RWPE2 (cell line): Measurements from ENCODE around the gene METTL15.

Experiments
- ATAC-seq: fragments of 200-7000 bp; cut with Tn5 transposase; 3 replicates; pipeline ENCODE4 v1.9.1; 2021; ENCODE audit warnings: low read depth
- DNase-seq: peaks from one replicate; pipeline ENCODE4 v3.0.0-alpha.2; 2020; ENCODE audit warnings: low spot score
- H3K27ac ChIP-seq: fragments of 450-650 bp; 2 replicates; pipeline ENCODE4 v1.5.1; 2017; ENCODE audit warnings: mild to moderate bottlenecking; ENCODE audit not compliant: poor library complexity, severe bottlenecking
- H3K27me3 ChIP-seq: fragments of 250-450 bp; sonication (Bioruptor Pico); 2 replicates; pipeline ENCODE4 v1.5.1; 2021; ENCODE audit warnings: mild to moderate bottlenecking, moderate library complexity; ENCODE audit not compliant: insufficient read depth, poor library complexity, severe bottlenecking
- H3K36me3 ChIP-seq: fragments of 250-450 bp; sonication (Bioruptor Pico); 2 replicates; pipeline ENCODE4 v1.5.1; 2020; ENCODE audit warnings: low read depth, mild to moderate bottlenecking, moderate library complexity
- H3K4me1 ChIP-seq: fragments of 250-450 bp; sonication (Bioruptor Pico); 2 replicates; pipeline ENCODE4 v1.5.1; 2021; ENCODE audit warnings: mild to moderate bottlenecking, moderate library complexity; ENCODE audit not compliant: insufficient read depth, poor library complexity, severe bottlenecking
- H3K4me3 ChIP-seq: fragments of 250-450 bp; sonication (Bioruptor Pico); 2 replicates; pipeline ENCODE4 v1.5.1; 2021; ENCODE audit warnings: mild to moderate bottlenecking, moderate library complexity; ENCODE audit not compliant: severe bottlenecking
- H3K9me3 ChIP-seq: fragments of 250-450 bp; sonication (Bioruptor Pico); 2 replicates; pipeline ENCODE4 v1.5.1; 2021; ENCODE audit warnings: mild to moderate bottlenecking, moderate library complexity; ENCODE audit not compliant: severe bottlenecking
- CTCF ChIP-seq: fragments of 450-650 bp; IDR thresholded peaks from one replicate; pipeline ENCODE4 v1.5.1; 2017; ENCODE audit warnings: mild to moderate bottlenecking, moderate library complexity; ENCODE audit not compliant: poor library complexity, severe bottlenecking

The METTL15 gene

GRCh38 chr11:28146123-28146751 is 38.0 kb downstream of the METTL15 start:
- H3K27ac ChIP-seq, result peak overlapping the region; percentile 51
- ATAC-seq, result peak; percentile 97
- H3K9me3 ChIP-seq, result no peaks in the 10 kb centered on the region
- no peak for DNase-seq
- no peaks in the 10 kb centered on the region for H3K36me3 ChIP-seq
- TF ChIP-seq CTCF, result no peak
- H3K27me3 ChIP-seq, result no peaks in the 10 kb centered on the region
- no peak overlapping the region for H3K4me3 ChIP-seq
- H3K4me1 ChIP-seq, result peaks cover 23% of the 10 kb centered on the region

GRCh38 chr11:28152743-28153142 is 44.6 kb downstream of the METTL15 start:
- Histone ChIP-seq H3K4me3 (no peak overlapping the region), H3K4me1 (no peaks in the 10 kb centered on the region), H3K27me3 (no peaks in the 10 kb centered on the region), H3K9me3 (no peaks in the 10 kb centered on the region), H3K36me3 (peaks cover 17% of the 10 kb centered on the region), H3K27ac (no peak overlapping the region)
- TF ChIP-seq CTCF, result no peak
- no peak for DNase-seq
- no peak for ATAC-seq

GRCh38 chr11:28153586-28153985 is 45.4 kb downstream of the METTL15 start:
- no peak overlapping the region for H3K4me3 ChIP-seq
- no peaks in the 10 kb centered on the region for H3K9me3 ChIP-seq
- no peak overlapping the region for H3K27ac ChIP-seq
- H3K4me1 ChIP-seq, result no peaks in the 10 kb centered on the region
- no peak for TF ChIP-seq CTCF
- H3K36me3 ChIP-seq, result peaks cover 22% of the 10 kb centered on the region
- DNase-seq (no peak), ATAC-seq (no peak)
- H3K27me3 ChIP-seq, result no peaks in the 10 kb centered on the region

- TF ChIP-seq CTCF, result no peak
- DNase-seq, result no peak
- no peak overlapping the region for H3K27ac ChIP-seq
- H3K9me3 ChIP-seq, result no peaks in the 10 kb centered on the region
- H3K4me1 ChIP-seq, result no peaks in the 10 kb centered on the region
- no peaks in the 10 kb centered on the region for H3K27me3 ChIP-seq
- H3K4me3 ChIP-seq, result no peak overlapping the region
- H3K36me3 ChIP-seq, result peaks cover 20% of the 10 kb centered on the region; the same call in 1 of the 2 replicates
- ATAC-seq, result no peak
Observed at GRCh38 chr11:28168718-28169117, 60.5 kb downstream of the METTL15 start.

GRCh38 chr11:28169816-28170215 is 61.6 kb downstream of the METTL15 start:
- Histone ChIP-seq H3K27me3 (no peaks in the 10 kb centered on the region), H3K4me1 (no peaks in the 10 kb centered on the region), H3K27ac (no peak overlapping the region), H3K4me3 (no peak overlapping the region), H3K36me3 (peaks cover 22% of the 10 kb centered on the region; the same call in 1 of the 2 replicates), H3K9me3 (no peaks in the 10 kb centered on the region)
- no peak for TF ChIP-seq CTCF
- DNase-seq (no peak), ATAC-seq (no peak)
